Right renal cortex interstitium (tissue), 3 donors: ENCODE measurements around the gene OR52E2. TPM values are rescaled to one million over a fixed set of nuclear protein-coding genes. Genes with fewer than 3 reads are reported as not detected.
"Not testable (repeated sequence)": the region's sequence is repeated elsewhere in the genome, so short reads cannot be mapped to it uniquely, and the experiment has no call there.

Source experiments
- DNase-seq, 3 donors: peaks; one replicate each; pipeline ENCODE4 v3.0.0-alpha.2; 2013; ENCODE audit warnings: low read depth in 3 of 3, low spot score in 2 of 3
- polyA plus RNA-seq, 3 donors: library from polyadenylated mRNA; unstranded; fragments of 120-200 nt; gene quantifications; one replicate each; pipeline ENCODE4 v1.2.1, GENCODE V29; 2013; ENCODE audit not compliant: insufficient read length in 3 of 3

The OR52E2 gene
- not detected for polyA plus RNA-seq

DNA sequence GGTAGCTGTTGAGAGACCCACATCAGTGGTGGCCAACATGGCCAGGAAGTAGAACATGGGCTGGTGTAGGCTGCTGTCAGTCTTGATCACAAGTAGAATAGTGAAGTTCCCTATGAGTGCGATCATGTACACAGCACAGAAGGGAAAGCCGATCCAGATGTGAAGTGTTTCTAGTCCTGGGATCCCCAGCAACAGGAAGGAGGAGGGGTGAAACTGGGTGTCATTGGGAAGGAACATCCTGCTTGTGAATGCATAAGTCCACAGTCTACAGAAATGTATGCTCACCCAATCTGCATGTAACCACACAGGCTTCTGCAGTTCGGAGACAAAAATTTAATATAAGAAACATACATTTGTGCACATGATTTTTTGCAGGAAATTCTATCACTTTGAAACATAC, at the start of gene OR52E2:
Gene OR52E2 (minus strand): TSS at position 237 of the 400 bp plus-strand sequence. CDS start 0 bp downstream, at position 237.
- no peak for DNase-seq

DNA sequence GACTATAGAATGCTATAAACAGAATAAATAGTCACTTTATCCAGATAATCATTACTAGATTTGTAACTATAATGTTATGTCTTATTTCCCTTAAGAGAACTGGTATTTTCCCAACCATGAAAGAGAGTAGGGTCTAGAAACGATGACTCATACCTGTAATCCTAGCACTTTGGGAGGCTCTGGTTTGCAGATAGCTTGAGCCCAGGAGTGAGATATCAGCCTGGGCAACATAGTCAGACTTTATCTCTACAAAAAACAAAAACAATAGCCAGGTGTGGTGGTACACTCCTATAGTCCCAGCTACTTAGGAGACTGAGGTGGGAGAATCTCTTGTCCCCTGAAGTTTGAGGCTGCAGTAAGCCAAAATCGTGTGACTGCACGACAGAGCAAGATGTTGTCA, 47.9 kb upstream of the OR52E2 start:
- no peak for DNase-seq

- DNase-seq, result no peak
These were observed 43.6 kb upstream of the OR52E2 start for GRCh38 chr11:5103066-5103465.

DNA sequence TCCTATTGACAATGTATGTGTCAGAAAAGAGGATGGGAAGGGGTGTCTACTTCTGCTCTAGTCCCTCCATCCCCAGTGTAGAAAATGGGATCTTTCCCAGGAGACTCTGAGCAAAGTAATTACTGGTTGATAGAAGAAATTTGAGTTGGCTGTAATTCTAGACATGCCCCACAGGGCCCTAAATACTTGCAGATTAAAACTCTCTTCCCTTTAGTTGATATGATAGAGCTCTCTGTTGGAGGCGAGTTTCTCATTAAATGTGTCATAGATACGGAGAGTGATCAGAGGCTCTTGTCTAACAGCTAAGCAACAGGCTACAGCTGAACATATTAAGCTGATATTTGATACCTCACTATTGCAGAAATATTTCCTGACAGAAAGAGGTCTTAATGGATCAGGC, 42.8 kb upstream of the OR52E2 start:
- DNase-seq, result no peak

- no peak for DNase-seq
These were observed 36.6 kb upstream of the OR52E2 start for GRCh38 chr11:5096011-5096410.

DNA sequence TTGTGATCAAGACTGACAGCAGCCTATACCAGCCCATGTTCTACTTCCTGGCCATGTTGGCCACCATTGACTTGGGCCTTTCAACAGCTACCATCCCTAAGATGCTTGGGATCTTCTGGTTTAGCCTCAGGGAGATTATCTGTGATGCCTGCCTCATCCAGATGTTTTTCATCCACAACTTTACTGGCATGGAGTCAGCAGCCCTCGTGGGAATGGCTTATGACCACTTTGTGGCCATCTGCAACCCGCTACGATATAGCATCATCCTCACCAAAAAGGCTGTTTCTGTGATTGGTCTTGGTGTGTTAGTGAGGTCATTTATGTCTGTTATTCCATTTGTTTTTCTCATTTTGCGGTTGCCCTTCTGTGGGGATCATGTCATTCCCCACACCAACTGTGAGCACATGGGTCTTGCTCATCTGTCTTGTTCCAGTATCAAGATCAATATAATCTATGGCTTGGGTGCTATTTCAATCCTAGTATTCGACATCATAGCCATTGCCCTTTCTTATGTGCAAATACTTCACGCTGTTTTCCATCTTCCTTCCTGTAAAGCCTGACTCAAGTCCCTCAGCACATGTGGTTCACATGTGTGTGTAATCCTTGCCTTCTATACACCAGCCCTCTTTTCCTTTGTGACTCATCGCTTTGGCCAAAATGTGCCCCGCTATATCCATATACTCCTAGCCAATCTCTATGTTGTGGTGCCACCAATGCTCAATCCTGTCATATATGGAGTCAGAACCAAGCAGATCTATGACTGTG, 33.6 kb upstream of the OR52E2 start:
- no peak for DNase-seq

DNA sequence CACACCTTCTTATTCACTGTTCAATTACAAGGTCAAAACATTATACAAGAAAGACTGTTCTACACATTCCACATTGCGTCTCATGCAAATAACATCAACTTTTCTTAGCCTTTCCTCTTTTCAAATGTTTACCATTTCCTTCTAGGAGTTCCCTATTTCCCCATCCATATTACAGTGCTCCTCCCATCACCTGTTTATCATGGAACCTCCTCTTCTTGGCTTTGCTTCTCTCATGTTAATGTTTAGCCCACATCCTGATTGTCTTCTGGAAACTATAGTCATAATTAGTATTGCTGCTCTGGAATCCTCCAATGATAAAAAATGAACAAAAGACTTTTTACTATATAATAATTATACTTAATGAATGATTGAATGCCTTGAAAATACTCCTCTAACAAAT, 31.2 kb upstream of the OR52E2 start:
- DNase-seq, result no peak

GRCh38 chr11:5088556-5088955, 29.1 kb upstream of the OR52E2 start:
- DNase-seq, result no peak

DNA sequence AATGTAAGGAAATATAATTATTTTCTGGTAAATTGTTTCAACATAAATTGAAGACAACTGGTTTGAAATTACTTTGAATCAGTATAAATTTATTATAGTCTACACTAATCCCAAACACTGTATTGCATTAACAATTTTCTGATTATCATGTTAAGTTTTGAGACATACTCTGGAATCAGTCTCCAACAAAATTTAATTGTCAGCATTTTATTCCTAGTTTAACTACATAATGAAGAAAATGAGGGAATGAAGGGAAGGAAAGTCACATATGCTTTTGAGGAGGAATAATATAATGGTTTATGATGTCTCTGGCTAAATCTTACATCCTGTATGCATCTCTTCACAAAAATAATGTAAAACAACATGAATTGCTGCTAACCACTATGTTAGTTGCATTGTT, 24.2 kb upstream of the OR52E2 start:
- DNase-seq, result no peak

DNA sequence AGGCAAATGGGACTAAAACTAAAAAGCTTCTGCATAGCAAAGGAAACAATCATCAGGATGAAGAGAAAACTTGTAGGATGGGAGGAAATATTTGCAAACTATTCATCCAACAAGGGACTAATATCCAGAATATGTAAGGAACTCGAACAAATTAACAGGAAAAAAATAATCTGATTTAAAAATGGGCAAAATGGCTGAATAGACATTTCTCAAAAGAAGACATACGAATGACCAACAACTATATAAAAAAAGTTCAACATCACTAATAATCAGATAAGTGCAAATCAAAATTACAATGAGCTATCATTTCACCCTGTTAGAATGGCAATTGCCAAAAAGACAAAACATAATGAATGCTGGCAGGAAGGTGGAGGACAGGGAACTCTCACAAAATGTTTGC, 22.0 kb upstream of the OR52E2 start:
- DNase-seq, result no peak

- no peak for DNase-seq
These were observed 12.4 kb upstream of the OR52E2 start for GRCh38 chr11:5071799-5072198.

DNA sequence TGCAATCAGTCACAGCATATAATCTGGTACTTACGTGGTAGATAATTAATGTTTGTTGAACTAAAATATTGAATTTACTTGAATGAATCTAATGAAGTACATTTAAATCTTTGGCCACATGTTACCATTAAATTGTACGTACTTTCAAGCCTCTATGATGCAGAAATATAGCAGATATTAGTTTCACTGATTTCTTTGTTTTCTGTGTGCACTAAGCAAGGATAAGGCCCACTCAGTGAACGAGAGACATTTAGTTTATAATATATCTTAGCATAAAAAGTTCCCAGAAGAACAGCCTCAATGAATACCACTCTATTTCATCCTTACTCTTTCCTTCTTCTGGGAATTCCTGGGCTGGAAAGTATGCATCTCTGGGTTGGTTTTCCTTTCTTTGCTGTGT, 9.8 kb upstream of the OR52E2 start, which contains the start of gene OR52E1:
Gene OR52E1 (plus strand): TSS at position 301 of the 400 bp plus-strand sequence.
- no peak for DNase-seq

DNA sequence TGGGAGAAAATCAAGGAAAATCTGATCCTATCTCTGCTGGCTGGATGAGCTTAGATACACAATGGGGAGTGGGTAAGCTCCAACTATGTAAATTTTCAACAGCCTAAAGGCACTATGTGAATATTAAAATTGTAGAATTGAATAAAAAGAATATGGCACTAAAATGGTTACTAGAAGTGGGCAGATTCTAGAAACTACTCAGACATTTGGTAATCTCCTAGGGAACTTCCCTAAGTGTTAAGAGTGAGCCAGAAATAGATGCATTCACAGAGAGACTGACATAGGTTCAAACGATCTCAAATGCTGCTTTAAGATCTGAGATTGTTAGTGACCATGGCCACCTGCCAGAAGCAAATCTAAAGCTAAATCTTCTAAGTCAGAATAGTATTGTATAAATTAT, 5.6 kb upstream of the OR52E2 start:
- no peak for DNase-seq

GRCh38 chr11:5058679-5059078, 748 bp downstream of the OR52E2 start:
- not testable (repeated sequence) for DNase-seq

- no peak for DNase-seq
These were observed 12.6 kb downstream of the OR52E2 start for GRCh38 chr11:5046754-5047330.

GRCh38 chr11:5046226-5046625, 13.2 kb downstream of the OR52E2 start, which contains the start of gene OR52J3:
TSS of gene OR52J3 (plus strand) at chr11:5046526. CDS start at chr11:5046526, 0 bp downstream.
- DNase-seq, result no peak

DNA sequence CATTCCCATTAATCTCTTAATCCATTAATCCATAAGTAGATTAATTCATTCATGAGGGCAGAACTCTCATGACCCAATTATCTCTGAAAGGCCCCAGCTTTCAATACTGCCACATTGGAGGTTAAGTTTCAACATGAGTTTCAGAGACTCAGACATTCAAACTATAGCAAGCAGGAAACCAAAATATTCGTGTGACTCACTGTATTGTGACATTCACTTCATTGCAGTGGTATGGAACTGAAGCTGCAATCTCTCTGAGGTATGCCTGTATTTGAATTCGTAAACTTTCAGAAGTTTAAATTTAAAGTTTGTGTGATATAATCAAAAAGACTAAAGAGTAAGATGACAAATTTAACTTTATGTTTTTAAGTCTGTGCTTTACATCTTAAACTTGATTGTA, 16.0 kb downstream of the OR52E2 start:
- no peak for DNase-seq

DNA sequence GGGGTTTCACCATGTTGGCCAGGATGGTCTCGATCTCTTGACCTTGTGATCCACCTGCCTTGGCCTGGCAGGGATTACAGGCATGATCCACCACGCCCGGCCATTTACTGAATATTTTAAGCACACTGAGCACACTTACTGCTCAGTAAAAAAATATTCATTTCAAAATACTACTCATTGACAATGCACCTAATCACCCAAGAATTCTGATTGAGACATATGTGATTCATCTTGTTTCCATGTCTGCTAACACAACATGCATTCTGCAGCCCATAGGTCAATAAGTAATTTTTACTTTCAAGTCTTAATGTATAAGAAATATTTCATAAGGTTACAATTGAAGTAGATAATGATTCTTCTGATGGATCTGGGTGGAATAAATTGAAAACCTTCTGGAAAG, 17.3 kb downstream of the OR52E2 start:
- DNase-seq, result no peak

- DNase-seq, result no peak
These were observed 18.6 kb downstream of the OR52E2 start for GRCh38 chr11:5040876-5041275.

GRCh38 chr11:5038341-5038740, 21.1 kb downstream of the OR52E2 start:
- no peak for DNase-seq

DNA sequence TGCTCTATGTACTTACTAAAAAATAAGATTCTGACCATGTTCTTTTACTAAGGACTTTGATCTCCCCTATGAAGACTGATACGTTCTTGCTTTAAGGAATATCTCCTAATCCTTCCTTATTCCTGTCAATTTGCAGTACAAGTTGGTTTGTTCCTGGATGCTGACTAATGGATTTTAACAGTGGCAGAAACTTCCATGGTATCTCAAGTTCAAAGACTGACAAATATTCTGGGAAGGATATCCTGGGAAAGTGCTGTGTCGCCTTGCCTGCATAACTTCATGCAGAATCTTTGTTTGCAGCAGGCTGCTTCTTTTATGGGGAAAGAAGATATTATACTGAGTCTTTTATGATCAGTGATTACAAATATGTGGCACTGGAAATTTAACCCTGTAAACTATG, 21.5 kb downstream of the OR52E2 start:
- DNase-seq, result no peak

DNA sequence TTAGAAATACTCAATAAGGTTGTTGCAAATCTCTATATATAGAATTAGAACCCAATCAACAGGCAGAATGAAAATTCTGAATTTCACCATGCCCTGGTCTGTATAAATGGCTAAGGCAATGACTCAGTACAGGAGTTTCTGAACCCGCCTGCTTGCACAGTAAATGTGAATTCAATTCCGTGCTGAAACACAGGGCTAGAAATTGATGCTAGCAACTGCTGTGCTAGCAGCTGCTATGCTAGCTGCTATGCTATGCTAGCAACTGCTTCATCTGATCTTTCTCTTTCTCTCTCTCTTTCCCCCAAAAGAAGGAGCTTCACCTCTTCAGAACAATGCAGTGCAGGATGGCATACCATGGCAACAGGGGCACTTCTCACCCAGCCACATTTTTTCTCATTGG, 22.8 kb downstream of the OR52E2 start:
- no peak for DNase-seq
